Endothelial cell of umbilical vein (primary cell): ENCODE measurements around the gene PTPRK. TPM values are rescaled to one million over a fixed set of nuclear protein-coding genes. Genes with fewer than 3 reads are reported as not detected.

Source experiments
- BruUV-seq: library from RNA; stranded (reverse); fragments of 400-500 nt; replicated peaks from 2 replicates; lab custom pipeline; 2021; lab: Mats Ljungman, UMichigan
- CTCF ChIA-PET: fragments of 300-600, 350-600 bp; sonication (Branson Sonifier 250); formaldehyde crosslinking; loops from one replicate; lab custom pipeline; 2021; ENCODE audit warnings: antibody characterized with exemption, inconsistent platforms; lab: Charles Lee
- POLR2A ChIA-PET: fragments of 300-600, 350-600 bp; sonication (Branson Sonifier 250); formaldehyde crosslinking; loops from one replicate; lab custom pipeline; 2021; ENCODE audit warnings: antibody characterized with exemption, inconsistent platforms; lab: Charles Lee
- DNase-seq: peaks from one replicate; pipeline ENCODE4 v3.0.0-alpha.2; 2011; ENCODE audit warnings: low read depth, low spot score
- FAIRE-seq: peaks from 2 replicates; lab custom pipeline; 2011; peaks lifted over from hg19 to GRCh38; lab: Jason Lieb, UNC
- H2AFZ ChIP-seq: 2 replicates; pipeline ENCODE4 v1.6.0; 2012; ENCODE audit warnings: low read depth, low read length, control low read depth, inconsistent platforms
- H3K27ac ChIP-seq: 2 replicates; pipeline ENCODE4 v1.5.1; 2011; ENCODE audit warnings: low read depth, mild to moderate bottlenecking, control low read depth, low read length, moderate library complexity; ENCODE audit not compliant: insufficient read depth
- H3K27me3 ChIP-seq, 2 experiments: 2 replicates each; pipeline versions ENCODE4 v1.6.0 to v1.6.1; 2011; ENCODE audit warnings: low read length in 2 of 2, mixed read lengths in 1 of 2; ENCODE audit not compliant: control insufficient read depth in 2 of 2, insufficient read depth in 2 of 2
- H3K36me3 ChIP-seq, 2 experiments: 2 replicates in 1 of 2; 3 replicates in 1 of 2; pipeline ENCODE4 v1.5.1; 2011; ENCODE audit warnings: low read length in 2 of 2, mild to moderate bottlenecking in 1 of 2, moderate library complexity in 1 of 2; ENCODE audit not compliant: control insufficient read depth in 2 of 2, insufficient read depth in 2 of 2; ENCODE audit errors: extremely low read depth in 1 of 2
- H3K4me1 ChIP-seq: 3 replicates; pipeline ENCODE4 v1.5.1; 2011; ENCODE audit warnings: mild to moderate bottlenecking, low read length; ENCODE audit not compliant: control insufficient read depth, insufficient read depth; ENCODE audit errors: extremely low read depth
- H3K4me2 ChIP-seq: 2 replicates; pipeline ENCODE4 v1.6.1; 2011; ENCODE audit warnings: low read length, control low read depth, mixed read lengths; ENCODE audit not compliant: insufficient read depth
- H3K4me3 ChIP-seq, 3 experiments: fragments of 200-600 bp in 1 of 3; sonication (generic), shearing (Covaris generic) in 1 of 3; replicated peaks in 1 of 3; 2 replicates each; pipeline ENCODE4 v1.5.1; 2011 to 2016; ENCODE audit warnings: control low read depth in 3 of 3, low read length in 3 of 3, mild to moderate bottlenecking in 2 of 3, inconsistent platforms in 1 of 3, low read depth in 1 of 3, moderate library complexity in 1 of 3; ENCODE audit not compliant: insufficient read depth in 1 of 3
- H3K79me2 ChIP-seq: 2 replicates; pipeline ENCODE4 v1.6.0; 2012; ENCODE audit warnings: low read length, inconsistent platforms; ENCODE audit not compliant: control insufficient read depth, insufficient read depth
- H3K9ac ChIP-seq: replicated peaks from 2 replicates; pipeline ENCODE3; 2011; ENCODE audit warnings: low read length, control low read depth; ENCODE audit not compliant: insufficient read depth; ENCODE audit errors: extremely low read depth
- H3K9me1 ChIP-seq: replicated peaks from 3 replicates; pipeline ENCODE4 v1.6.0; 2011; ENCODE audit warnings: mild to moderate bottlenecking, low read length; ENCODE audit not compliant: control insufficient read depth, insufficient read depth; ENCODE audit errors: extremely low read depth
- H3K9me3 ChIP-seq: replicated peaks from 2 replicates; pipeline ENCODE4 v1.5.1; 2012; ENCODE audit warnings: low read length, inconsistent platforms; ENCODE audit not compliant: control insufficient read depth, insufficient read depth
- H4K20me1 ChIP-seq: replicated peaks from 2 replicates; pipeline ENCODE3; 2011; ENCODE audit warnings: mild to moderate bottlenecking, low read length; ENCODE audit not compliant: control insufficient read depth, insufficient read depth; ENCODE audit errors: extremely low read depth
- EZH2 ChIP-seq: IDR thresholded peaks from 2 replicates; pipeline ENCODE4 v1.6.1; 2012; ENCODE audit warnings: borderline replicate concordance, low read depth, mild to moderate bottlenecking, moderate library complexity, low read length, inconsistent platforms; ENCODE audit not compliant: severe bottlenecking
- FOS ChIP-seq: IDR thresholded peaks from 2 replicates; pipeline ENCODE4 v1.6.1; 2011; ENCODE audit warnings: mild to moderate bottlenecking, low read length, moderate library complexity, borderline replicate concordance; ENCODE audit not compliant: insufficient read depth
- GATA2 ChIP-seq: IDR thresholded peaks from 2 replicates; pipeline ENCODE4 v1.7.0; 2011; ENCODE audit warnings: low read depth, mild to moderate bottlenecking, moderate library complexity, mixed read lengths, low read length; ENCODE audit not compliant: insufficient read length, insufficient read depth
- JUN ChIP-seq: IDR thresholded peaks from 2 replicates; pipeline ENCODE4 v1.6.1; 2011; ENCODE audit warnings: borderline replicate concordance, low read depth; ENCODE audit not compliant: insufficient read length, insufficient read depth
- MYC ChIP-seq: IDR thresholded peaks from one replicate; pipeline ENCODE4 v1.6.1; 2011; ENCODE audit warnings: mild to moderate bottlenecking, low read depth, low read length
- POLR2A ChIP-seq: IDR thresholded peaks from 2 replicates; pipeline ENCODE4 v1.6.1; 2012; ENCODE audit warnings: low read depth, mild to moderate bottlenecking, control low read depth, low read length
- POLR2AphosphoS5 ChIP-seq: IDR thresholded peaks from 2 replicates; pipeline ENCODE4 v1.6.1; 2012; ENCODE audit warnings: low read depth, mild to moderate bottlenecking, control low read depth, low read length, moderate library complexity; ENCODE audit not compliant: insufficient read depth
- dilution Hi-C: fragments of 300-500 bp; cut with MboI; formaldehyde crosslinking; loops from one replicate; pipeline ENCODE4 v1.15.0; 2019; ENCODE audit warnings: low sequenced_read_pairs; ENCODE audit not compliant: extremely low pct_ligation_motif_present
- intact Hi-C: fragments of 100-400 bp; cut with micrococcal nuclease; formaldehyde crosslinking; loops from one replicate; pipeline ENCODE4 v1.10.0; 2022
- polyA plus RNA-seq, 4 experiments: library from polyadenylated mRNA; depleted of rRNA in 3 of 4; stranded (reverse) in 3 of 4; unstranded in 1 of 4; fragments of >200 nt; gene quantifications; 2 replicates each; pipeline versions ENCODE4 v1.2.1 to v1.2.3, GENCODE V29; 2011 to 2012; ENCODE audit warnings: missing spikeins in 1 of 4
- total RNA-seq: library from RNA; stranded (reverse); gene quantifications from 2 replicates; pipeline ENCODE4 v1.2.3, GENCODE V29; 2021
- TF ChIP-seq, protein P1 (sequence below): IDR thresholded peaks from 2 replicates; pipeline ENCODE4 v1.6.1; 2011; ENCODE audit not compliant: insufficient read depth, insufficient read length
- TF ChIP-seq, protein P2 (sequence below), 2 donors: IDR thresholded peaks; 1 replicate in 1 of 2; 2 replicates in 1 of 2; pipeline ENCODE4 v1.5.1; 2011; ENCODE audit warnings: low read length in 2 of 2, mild to moderate bottlenecking in 2 of 2, moderate library complexity in 2 of 2, control low read depth in 1 of 2, inconsistent platforms in 1 of 2, low read depth in 1 of 2; ENCODE audit not compliant: insufficient read depth in 1 of 2; ENCODE audit errors: extremely low read depth in 1 of 2

PTPRK gene
- total and polyA plus RNA-seq, 2 donors (not counting 3 experiments of a cell fraction or from before 2014, with no cell fraction given) = 15.2 to 74.0 TPM

DNA sequence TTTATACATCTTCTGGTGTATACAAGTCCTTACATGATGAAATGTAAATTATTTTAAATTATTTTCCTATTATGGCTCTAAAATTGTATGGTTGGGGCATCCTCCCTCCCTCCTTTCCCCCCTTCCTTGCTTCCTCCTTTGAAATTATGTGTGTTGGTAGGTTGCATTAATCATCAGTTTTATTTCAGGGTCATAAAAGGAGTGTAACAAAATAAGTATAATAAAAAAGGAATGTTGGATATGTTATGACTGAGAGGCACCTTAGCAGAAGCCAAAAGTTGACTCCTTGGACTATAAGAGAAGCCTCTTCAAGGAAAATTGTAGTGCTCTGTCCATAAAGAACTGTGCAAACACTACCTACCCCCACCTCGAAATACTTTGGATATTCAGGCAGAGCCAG lies 46.6 kb upstream of the PTPRK start:
- BruUV-seq = no TSS peak
- H2AFZ ChIP-seq = no peak overlapping the region
- H3K27ac ChIP-seq = no peak overlapping the region
- H3K9me1 ChIP-seq = no peaks in the 10 kb centered on the region
- H3K9me3 ChIP-seq = no peaks in the 10 kb centered on the region
- TF ChIP-seq MYC (no peak), GATA2 (no peak), EZH2 (no peak), POLR2AphosphoS5 (no peak), JUN (no peak), POLR2A (no peak), FOS (no peak)
- TF ChIP-seq, protein P1, sequence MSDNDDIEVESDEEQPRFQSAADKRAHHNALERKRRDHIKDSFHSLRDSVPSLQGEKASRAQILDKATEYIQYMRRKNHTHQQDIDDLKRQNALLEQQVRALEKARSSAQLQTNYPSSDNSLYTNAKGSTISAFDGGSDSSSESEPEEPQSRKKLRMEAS = no peak
- TF ChIP-seq, protein P2, sequence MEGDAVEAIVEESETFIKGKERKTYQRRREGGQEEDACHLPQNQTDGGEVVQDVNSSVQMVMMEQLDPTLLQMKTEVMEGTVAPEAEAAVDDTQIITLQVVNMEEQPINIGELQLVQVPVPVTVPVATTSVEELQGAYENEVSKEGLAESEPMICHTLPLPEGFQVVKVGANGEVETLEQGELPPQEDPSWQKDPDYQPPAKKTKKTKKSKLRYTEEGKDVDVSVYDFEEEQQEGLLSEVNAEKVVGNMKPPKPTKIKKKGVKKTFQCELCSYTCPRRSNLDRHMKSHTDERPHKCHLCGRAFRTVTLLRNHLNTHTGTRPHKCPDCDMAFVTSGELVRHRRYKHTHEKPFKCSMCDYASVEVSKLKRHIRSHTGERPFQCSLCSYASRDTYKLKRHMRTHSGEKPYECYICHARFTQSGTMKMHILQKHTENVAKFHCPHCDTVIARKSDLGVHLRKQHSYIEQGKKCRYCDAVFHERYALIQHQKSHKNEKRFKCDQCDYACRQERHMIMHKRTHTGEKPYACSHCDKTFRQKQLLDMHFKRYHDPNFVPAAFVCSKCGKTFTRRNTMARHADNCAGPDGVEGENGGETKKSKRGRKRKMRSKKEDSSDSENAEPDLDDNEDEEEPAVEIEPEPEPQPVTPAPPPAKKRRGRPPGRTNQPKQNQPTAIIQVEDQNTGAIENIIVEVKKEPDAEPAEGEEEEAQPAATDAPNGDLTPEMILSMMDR (IDR thresholded peaks at IDR 0.05; ENCODE audit: extremely low read depth in 1 of 2, insufficient read depth in 1 of 2, low read depth in 1 of 2, low read length in 2 of 2) = no peak
- H3K27me3 ChIP-seq = no peaks in the 10 kb centered on the region
- DNase-seq (no peak), FAIRE-seq (no peak)
- no peaks in the 10 kb centered on the region for H3K36me3 ChIP-seq
- H3K79me2 ChIP-seq = no peaks in the 10 kb centered on the region
- ChIA-PET POLR2A (interaction anchor here (0.6 kb wide), 1 partner anchor 96 kb away, joined by 5 read pairs; no protein-coding TSS in a partner anchor), CTCF (no interaction called here)
- H3K4me2 ChIP-seq = no peak overlapping the region
- intact Hi-C loops = no loop called here
- dilution Hi-C loops = no loop called here
- H3K9ac ChIP-seq = no peak overlapping the region
- peaks cover 5% of the 10 kb centered on the region for H3K4me1 ChIP-seq
- no peak overlapping the region for H3K4me3 ChIP-seq
- H4K20me1 ChIP-seq = no peaks in the 10 kb centered on the region
